ENCODE measurements around the gene KDM4D.

The KDM4D gene

DNA sequence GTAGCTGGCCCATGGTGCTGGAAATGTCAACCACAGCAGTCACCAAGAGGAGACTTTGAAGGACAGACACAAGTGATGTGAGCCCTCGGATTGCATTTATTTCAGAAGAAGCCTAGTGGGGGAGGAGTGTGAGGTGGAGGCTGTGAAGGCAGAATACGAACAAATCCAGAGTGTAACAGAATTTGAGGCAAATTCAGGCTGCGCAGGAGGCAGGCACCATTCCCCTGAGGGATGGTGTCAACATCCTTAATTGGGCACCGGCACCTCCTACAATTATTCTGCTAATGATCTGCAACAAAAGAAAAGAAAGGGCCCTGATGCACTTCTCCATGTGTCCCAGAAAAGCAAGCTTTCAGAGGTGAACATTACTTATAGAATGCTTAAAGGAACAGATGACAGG lies 32.4 kb upstream of the KDM4D start:
- TF ChIP-seq TAF1 (IDR thresholded peaks at IDR 0.05; ENCODE audit: borderline replicate concordance, insufficient read depth, low read length) (no peak), POLR2AphosphoS5 (IDR thresholded peaks at IDR 0.05; ENCODE audit: low read depth, low read length) (no peak), FOXP2 (optimal IDR thresholded peaks at IDR 0.05; ENCODE audit: borderline replicate concordance, extremely low read depth, extremely low read length, insufficient read depth) (no peak), SIN3A (IDR thresholded peaks at IDR 0.05; ENCODE audit: borderline replicate concordance, insufficient read depth, low read length) (no peak)
- TF ChIP-seq, protein P1, sequence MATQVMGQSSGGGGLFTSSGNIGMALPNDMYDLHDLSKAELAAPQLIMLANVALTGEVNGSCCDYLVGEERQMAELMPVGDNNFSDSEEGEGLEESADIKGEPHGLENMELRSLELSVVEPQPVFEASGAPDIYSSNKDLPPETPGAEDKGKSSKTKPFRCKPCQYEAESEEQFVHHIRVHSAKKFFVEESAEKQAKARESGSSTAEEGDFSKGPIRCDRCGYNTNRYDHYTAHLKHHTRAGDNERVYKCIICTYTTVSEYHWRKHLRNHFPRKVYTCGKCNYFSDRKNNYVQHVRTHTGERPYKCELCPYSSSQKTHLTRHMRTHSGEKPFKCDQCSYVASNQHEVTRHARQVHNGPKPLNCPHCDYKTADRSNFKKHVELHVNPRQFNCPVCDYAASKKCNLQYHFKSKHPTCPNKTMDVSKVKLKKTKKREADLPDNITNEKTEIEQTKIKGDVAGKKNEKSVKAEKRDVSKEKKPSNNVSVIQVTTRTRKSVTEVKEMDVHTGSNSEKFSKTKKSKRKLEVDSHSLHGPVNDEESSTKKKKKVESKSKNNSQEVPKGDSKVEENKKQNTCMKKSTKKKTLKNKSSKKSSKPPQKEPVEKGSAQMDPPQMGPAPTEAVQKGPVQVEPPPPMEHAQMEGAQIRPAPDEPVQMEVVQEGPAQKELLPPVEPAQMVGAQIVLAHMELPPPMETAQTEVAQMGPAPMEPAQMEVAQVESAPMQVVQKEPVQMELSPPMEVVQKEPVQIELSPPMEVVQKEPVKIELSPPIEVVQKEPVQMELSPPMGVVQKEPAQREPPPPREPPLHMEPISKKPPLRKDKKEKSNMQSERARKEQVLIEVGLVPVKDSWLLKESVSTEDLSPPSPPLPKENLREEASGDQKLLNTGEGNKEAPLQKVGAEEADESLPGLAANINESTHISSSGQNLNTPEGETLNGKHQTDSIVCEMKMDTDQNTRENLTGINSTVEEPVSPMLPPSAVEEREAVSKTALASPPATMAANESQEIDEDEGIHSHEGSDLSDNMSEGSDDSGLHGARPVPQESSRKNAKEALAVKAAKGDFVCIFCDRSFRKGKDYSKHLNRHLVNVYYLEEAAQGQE (IDR thresholded peaks at IDR 0.05; ENCODE audit: insufficient read depth in 1 of 2, low read depth in 2 of 2, low read length in 2 of 2), result no peak

GRCh38 chr11:94946812-94947211 lies 26.7 kb upstream of the KDM4D start:
- TF ChIP-seq SIN3A (IDR thresholded peaks at IDR 0.05; ENCODE audit: borderline replicate concordance, insufficient read depth, low read length) (no peak), POLR2AphosphoS5 (IDR thresholded peaks at IDR 0.05; ENCODE audit: low read depth, low read length) (no peak), TAF1 (IDR thresholded peaks at IDR 0.05; ENCODE audit: borderline replicate concordance, insufficient read depth, low read length) (no peak), FOXP2 (optimal IDR thresholded peaks at IDR 0.05; ENCODE audit: borderline replicate concordance, extremely low read depth, extremely low read length, insufficient read depth) (no peak)
- TF ChIP-seq, protein P1 (IDR thresholded peaks at IDR 0.05; ENCODE audit: insufficient read depth in 1 of 2, low read depth in 2 of 2, low read length in 2 of 2), result no peak

- TF ChIP-seq, protein P1 (IDR thresholded peaks at IDR 0.05; ENCODE audit: insufficient read depth in 1 of 2, low read depth in 2 of 2, low read length in 2 of 2), result no peak
- TF ChIP-seq POLR2AphosphoS5 (IDR thresholded peaks at IDR 0.05; ENCODE audit: low read depth, low read length), result no peak
- no peak for TF ChIP-seq FOXP2 (optimal IDR thresholded peaks at IDR 0.05; ENCODE audit: borderline replicate concordance, extremely low read depth, extremely low read length, insufficient read depth)
- no peak for TF ChIP-seq SIN3A (IDR thresholded peaks at IDR 0.05; ENCODE audit: borderline replicate concordance, insufficient read depth, low read length)
- TF ChIP-seq TAF1 (IDR thresholded peaks at IDR 0.05; ENCODE audit: borderline replicate concordance, insufficient read depth, low read length), result no peak
Measured at GRCh38 chr11:94948070-94948617, 25.4 kb upstream of the KDM4D start.

- TF ChIP-seq TAF1 (IDR thresholded peaks at IDR 0.05; ENCODE audit: borderline replicate concordance, insufficient read depth, low read length), result no peak
- no peak for TF ChIP-seq SIN3A (IDR thresholded peaks at IDR 0.05; ENCODE audit: borderline replicate concordance, insufficient read depth, low read length)
- TF ChIP-seq POLR2AphosphoS5 (IDR thresholded peaks at IDR 0.05; ENCODE audit: low read depth, low read length), result no peak
- TF ChIP-seq FOXP2 (optimal IDR thresholded peaks at IDR 0.05; ENCODE audit: borderline replicate concordance, extremely low read depth, extremely low read length, insufficient read depth), result no peak
- TF ChIP-seq, protein P1 (IDR thresholded peaks at IDR 0.05; ENCODE audit: insufficient read depth in 1 of 2, low read depth in 2 of 2, low read length in 2 of 2), result no peak
Measured at GRCh38 chr11:94954753-94955152, 18.8 kb upstream of the KDM4D start.

Data from PFSK-1 (cell line).